HEK293 (cell line): ENCODE results near the gene SEC61A2.
A peak's percentile ranks its signal among the peaks of the same experiment; 100 is the strongest.

Experiments
- CTCF ChIA-PET: fragments of 350-600 bp; formaldehyde crosslinking; extraction: SDS; loops from one replicate; lab custom pipeline; 2021; ENCODE audit warnings: antibody characterized with exemption; lab: Yijun Ruan, JAX
- POLR2A ChIA-PET: fragments of 300-600 bp; formaldehyde crosslinking; extraction: SDS; loops from one replicate; lab custom pipeline; 2020; ENCODE audit warnings: antibody characterized with exemption, inconsistent platforms; lab: Yijun Ruan, JAX
- H3K27ac ChIP-seq: fragments of 200-500 bp; sonication (Bioruptor generic); 2 replicates; pipeline ENCODE4 v1.5.1; 2014; ENCODE audit warnings: low read depth, low read length, control low read depth, inconsistent platforms; ENCODE audit errors: extremely low read depth
- H3K36me3 ChIP-seq, 2 experiments: fragments of 200-500 bp in 1 of 2; sonication (Bioruptor generic) in 1 of 2; 1 replicate in 1 of 2; 2 replicates in 1 of 2; pipeline ENCODE4 v1.5.1; 2014 to 2017; ENCODE audit warnings: inconsistent platforms in 2 of 2, low read length in 2 of 2; ENCODE audit not compliant: control insufficient read depth in 2 of 2, insufficient read depth in 1 of 2
- H3K4me1 ChIP-seq: fragments of 200-500 bp; sonication (Bioruptor generic); 2 replicates; pipeline ENCODE4 v1.5.1; 2014; ENCODE audit warnings: mild to moderate bottlenecking, low read length, inconsistent platforms; ENCODE audit not compliant: control insufficient read depth, insufficient read depth
- H3K4me3 ChIP-seq: 2 replicates; pipeline ENCODE4 v1.5.1; 2011; ENCODE audit warnings: low read depth, mild to moderate bottlenecking, control low read depth, low read length, moderate library complexity
- H3K9me3 ChIP-seq: fragments of 200-500 bp; sonication (Bioruptor generic); 2 replicates; pipeline ENCODE4 v1.5.1; 2014; ENCODE audit warnings: low read depth, low read length, inconsistent platforms; ENCODE audit not compliant: control insufficient read depth, insufficient read depth
- GLI2 ChIP-seq: fragments of 450-650 bp; formaldehyde crosslinking; IDR thresholded peaks from 2 replicates; pipeline ENCODE4; 2017; ENCODE audit warnings: missing biosample characterization, missing genetic modification characterization, low read depth, borderline replicate concordance
- KLF16 ChIP-seq: fragments of 450-650 bp; formaldehyde crosslinking; IDR thresholded peaks from 2 replicates; pipeline ENCODE4 v1.5.1; 2017; ENCODE audit warnings: missing biosample characterization, missing genetic modification characterization
- PATZ1 ChIP-seq: fragments of 450-650 bp; formaldehyde crosslinking; IDR thresholded peaks from 2 replicates; pipeline ENCODE4 v1.5.1; 2016; ENCODE audit warnings: missing biosample characterization, missing genetic modification characterization
- SP2 ChIP-seq: fragments of 450-650 bp; formaldehyde crosslinking; IDR thresholded peaks from 2 replicates; pipeline ENCODE4 v1.5.1; 2016; ENCODE audit warnings: missing biosample characterization, missing genetic modification characterization
- SP7 ChIP-seq: fragments of 450-650 bp; formaldehyde crosslinking; IDR thresholded peaks from 2 replicates; pipeline ENCODE4 v1.5.1; 2016; ENCODE audit warnings: missing biosample characterization, missing genetic modification characterization
- ZBTB1 ChIP-seq: fragments of 450-650 bp; formaldehyde crosslinking; IDR thresholded peaks from 2 replicates; pipeline ENCODE4 v1.5.1; 2016; ENCODE audit warnings: missing biosample characterization, missing genetic modification characterization
- ZEB2 ChIP-seq: fragments of 450-650 bp; formaldehyde crosslinking; IDR thresholded peaks from 2 replicates; pipeline ENCODE4 v1.5.1; 2016; ENCODE audit warnings: missing biosample characterization, missing genetic modification characterization
- ZNF121 ChIP-seq: fragments of 450-650 bp; formaldehyde crosslinking; IDR thresholded peaks from 2 replicates; pipeline ENCODE4 v1.5.1; 2016; ENCODE audit warnings: missing biosample characterization, missing genetic modification characterization
- ZNF266 ChIP-seq: fragments of 450-650 bp; formaldehyde crosslinking; IDR thresholded peaks from 2 replicates; pipeline ENCODE4 v1.5.1; 2016; ENCODE audit warnings: missing biosample characterization, missing genetic modification characterization, low read depth
- ZNF335 ChIP-seq: fragments of 450-650 bp; formaldehyde crosslinking; conservative IDR thresholded peaks from 2 replicates; pipeline ENCODE4 v1.5.1; 2016; ENCODE audit warnings: missing biosample characterization, missing genetic modification characterization
- ZNF391 ChIP-seq: fragments of 450-650 bp; formaldehyde crosslinking; IDR thresholded peaks from 2 replicates; pipeline ENCODE4 v1.5.1; 2016; ENCODE audit warnings: low read depth, missing biosample characterization, missing genetic modification characterization, borderline replicate concordance
- ZNF416 ChIP-seq: fragments of 450-650 bp; formaldehyde crosslinking; IDR thresholded peaks from 2 replicates; pipeline ENCODE4 v1.5.1; 2016; ENCODE audit warnings: missing biosample characterization, missing genetic modification characterization
- ZNF548 ChIP-seq: fragments of 450-650 bp; formaldehyde crosslinking; IDR thresholded peaks from 2 replicates; pipeline ENCODE4 v1.5.1; 2016; ENCODE audit warnings: missing biosample characterization, missing genetic modification characterization
- ZNF600 ChIP-seq: fragments of 450-650 bp; formaldehyde crosslinking; IDR thresholded peaks from 2 replicates; pipeline ENCODE4 v1.5.1; 2016; ENCODE audit warnings: missing biosample characterization, missing genetic modification characterization
- ZNF624 ChIP-seq: fragments of 450-650 bp; formaldehyde crosslinking; IDR thresholded peaks from 2 replicates; pipeline ENCODE4 v1.5.1; 2017; ENCODE audit warnings: missing biosample characterization, missing genetic modification characterization
- ZNF629 ChIP-seq: fragments of 450-650 bp; formaldehyde crosslinking; IDR thresholded peaks from 2 replicates; pipeline ENCODE4 v1.5.1; 2017; ENCODE audit warnings: missing biosample characterization, missing genetic modification characterization
- ZNF660 ChIP-seq: fragments of 450-650 bp; IDR thresholded peaks from 2 replicates; pipeline ENCODE4 v1.5.1; 2018; ENCODE audit warnings: missing biosample characterization, mild to moderate bottlenecking, missing genetic modification characterization
- TF ChIP-seq, protein P1 (sequence below): fragments of 450-650 bp; formaldehyde crosslinking; IDR thresholded peaks from 2 replicates; pipeline ENCODE4 v1.5.1; 2016; ENCODE audit warnings: missing biosample characterization, missing genetic modification characterization
- TF ChIP-seq, protein P2 (sequence below): fragments of 450-650 bp; formaldehyde crosslinking; IDR thresholded peaks from 2 replicates; pipeline ENCODE4 v1.5.1; 2016; ENCODE audit warnings: missing biosample characterization, missing genetic modification characterization

The SEC61A2 gene

DNA sequence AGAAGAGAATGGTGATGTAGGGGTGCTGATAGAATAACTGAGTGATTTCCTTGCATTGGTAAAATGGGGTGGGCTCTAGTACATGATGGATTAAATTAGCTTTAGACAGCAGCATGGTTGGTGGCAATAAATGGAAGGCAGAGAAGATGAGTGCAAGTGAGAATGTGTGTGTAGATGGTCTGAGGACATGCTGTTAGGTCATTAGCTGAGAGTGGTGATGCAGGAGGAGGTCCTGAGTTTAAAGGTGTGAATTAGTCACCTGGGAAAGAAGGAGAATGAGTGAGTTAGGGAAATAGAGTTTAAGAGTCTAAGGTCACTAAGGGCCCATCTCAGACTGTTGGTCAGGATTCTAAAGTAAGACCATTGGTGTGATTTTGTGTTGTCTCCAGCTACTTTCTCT lies 17.9 kb upstream of the SEC61A2 start (continued):
- no peak for TF ChIP-seq ZBTB1 (tag by site-specific recombination)
- TF ChIP-seq ZNF624 = no peak
- no peak for TF ChIP-seq ZNF391 (tag by site-specific recombination)
- no peak for TF ChIP-seq PATZ1 (tag by site-specific recombination)

DNA sequence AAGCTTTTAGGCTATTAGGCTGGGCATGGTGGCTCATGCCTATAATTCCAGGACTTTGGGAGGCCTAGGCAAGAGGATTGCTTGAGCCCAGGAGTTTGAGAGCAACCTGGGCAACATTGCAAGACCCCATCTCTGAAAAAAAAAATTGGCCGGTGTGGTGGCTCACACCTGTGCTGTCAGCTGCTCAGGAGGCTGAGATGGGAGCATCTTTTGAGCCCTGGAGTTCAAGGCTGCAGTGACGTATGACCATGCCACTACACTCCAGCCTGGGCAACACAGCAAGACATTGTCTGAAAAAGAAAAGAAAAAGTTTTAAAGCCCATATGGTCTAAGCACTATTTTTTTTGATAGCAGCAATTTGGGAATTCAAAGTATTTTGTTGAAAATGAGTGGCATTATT lies 15.8 kb upstream of the SEC61A2 start:
- Histone ChIP-seq H3K4me1 (no peaks in the 10 kb centered on the region), H3K27ac (no peak overlapping the region), H3K4me3 (no peak overlapping the region), H3K9me3 (no peaks in the 10 kb centered on the region), H3K36me3 (peaks cover 46 to 68% of the 10 kb centered on the region in 2 experiments)
- ChIA-PET POLR2A (no interaction called here), CTCF (no interaction called here)
- no peak for TF ChIP-seq ZNF266 (tag by site-specific recombination)
- no peak for TF ChIP-seq ZNF629 (tag by site-specific recombination)
- TF ChIP-seq ZNF121 (tag by site-specific recombination) = peak; percentile 92
- TF ChIP-seq, protein P1, sequence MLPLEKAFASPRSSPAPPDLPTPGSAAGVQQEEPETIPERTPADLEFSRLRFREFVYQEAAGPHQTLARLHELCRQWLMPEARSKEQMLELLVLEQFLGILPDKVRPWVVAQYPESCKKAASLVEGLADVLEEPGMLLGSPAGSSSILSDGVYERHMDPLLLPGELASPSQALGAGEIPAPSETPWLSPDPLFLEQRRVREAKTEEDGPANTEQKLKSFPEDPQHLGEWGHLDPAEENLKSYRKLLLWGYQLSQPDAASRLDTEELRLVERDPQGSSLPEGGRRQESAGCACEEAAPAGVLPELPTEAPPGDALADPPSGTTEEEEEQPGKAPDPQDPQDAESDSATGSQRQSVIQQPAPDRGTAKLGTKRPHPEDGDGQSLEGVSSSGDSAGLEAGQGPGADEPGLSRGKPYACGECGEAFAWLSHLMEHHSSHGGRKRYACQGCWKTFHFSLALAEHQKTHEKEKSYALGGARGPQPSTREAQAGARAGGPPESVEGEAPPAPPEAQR (tag by site-specific recombination) = no peak

DNA sequence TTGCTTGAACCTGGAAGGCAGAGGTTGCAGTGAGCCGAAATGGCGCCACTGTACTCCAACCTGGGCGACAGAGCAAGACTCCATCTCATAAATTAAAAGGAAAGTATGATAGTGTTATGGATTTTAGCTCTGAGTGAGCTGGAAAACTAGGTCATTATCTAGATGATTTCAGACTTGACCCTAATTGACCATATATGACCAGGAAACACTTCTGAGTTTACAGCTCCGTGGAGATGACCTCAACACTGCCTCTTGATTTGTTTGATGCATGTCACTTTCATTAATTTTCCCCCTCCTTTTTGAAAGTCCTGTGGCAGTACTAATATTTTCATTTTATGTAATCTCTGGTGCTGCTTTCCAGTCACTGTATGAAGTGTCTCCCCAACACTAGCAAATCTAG lies 7.8 kb upstream of the SEC61A2 start:
- ChIA-PET CTCF (no interaction called here), POLR2A (no interaction called here)
- TF ChIP-seq ZNF600 (tag by site-specific recombination) (peak; percentile 48; the same call in 1 of the 2 replicates), ZNF548 (tag by site-specific recombination) (no peak), KLF16 (no peak), ZNF416 (no peak)
- Histone ChIP-seq H3K36me3 (peaks cover 34 to 46% of the 10 kb centered on the region in 2 experiments; a peak in 2 of 3 replicates), H3K9me3 (no peaks in the 10 kb centered on the region), H3K27ac (no peak overlapping the region), H3K4me3 (no peak overlapping the region), H3K4me1 (no peaks in the 10 kb centered on the region)

DNA sequence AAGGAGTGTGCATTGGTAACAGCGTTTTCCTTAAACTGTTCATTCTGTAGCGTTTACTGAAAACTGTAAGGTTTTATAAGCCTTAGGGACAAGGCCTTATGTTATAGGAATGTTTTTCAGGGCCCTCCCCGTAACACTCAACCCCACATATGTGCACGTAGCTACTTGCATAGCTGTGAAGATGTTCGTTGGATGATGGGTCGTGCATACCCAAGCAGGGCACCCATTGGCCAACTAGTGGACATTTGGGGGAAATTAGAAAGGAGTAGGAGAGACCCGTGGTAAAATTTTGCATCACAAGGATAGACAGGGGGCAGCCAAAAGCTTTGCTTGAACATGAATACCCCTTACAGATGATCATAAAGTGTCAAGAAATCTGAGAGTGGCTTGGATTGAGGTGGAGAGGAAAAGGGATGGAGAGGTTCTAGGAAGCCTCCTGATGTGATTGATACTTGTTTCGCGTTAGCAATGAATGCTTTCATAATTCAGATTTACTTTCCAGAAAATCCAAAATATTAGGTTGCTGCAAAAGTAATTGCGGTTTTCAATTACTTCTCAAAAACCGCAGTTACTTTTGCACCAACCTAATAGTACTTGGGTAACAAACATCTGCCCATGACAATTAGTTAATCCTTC lies 878 bp downstream of the SEC61A2 start:
- 0 out of 2 replicates have a peak, but pooled peaks have one; percentile 28 for TF ChIP-seq ZEB2
- TF ChIP-seq GLI2 = no peak
- TF ChIP-seq, protein P2, sequence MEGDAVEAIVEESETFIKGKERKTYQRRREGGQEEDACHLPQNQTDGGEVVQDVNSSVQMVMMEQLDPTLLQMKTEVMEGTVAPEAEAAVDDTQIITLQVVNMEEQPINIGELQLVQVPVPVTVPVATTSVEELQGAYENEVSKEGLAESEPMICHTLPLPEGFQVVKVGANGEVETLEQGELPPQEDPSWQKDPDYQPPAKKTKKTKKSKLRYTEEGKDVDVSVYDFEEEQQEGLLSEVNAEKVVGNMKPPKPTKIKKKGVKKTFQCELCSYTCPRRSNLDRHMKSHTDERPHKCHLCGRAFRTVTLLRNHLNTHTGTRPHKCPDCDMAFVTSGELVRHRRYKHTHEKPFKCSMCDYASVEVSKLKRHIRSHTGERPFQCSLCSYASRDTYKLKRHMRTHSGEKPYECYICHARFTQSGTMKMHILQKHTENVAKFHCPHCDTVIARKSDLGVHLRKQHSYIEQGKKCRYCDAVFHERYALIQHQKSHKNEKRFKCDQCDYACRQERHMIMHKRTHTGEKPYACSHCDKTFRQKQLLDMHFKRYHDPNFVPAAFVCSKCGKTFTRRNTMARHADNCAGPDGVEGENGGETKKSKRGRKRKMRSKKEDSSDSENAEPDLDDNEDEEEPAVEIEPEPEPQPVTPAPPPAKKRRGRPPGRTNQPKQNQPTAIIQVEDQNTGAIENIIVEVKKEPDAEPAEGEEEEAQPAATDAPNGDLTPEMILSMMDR (tag by site-specific recombination) = peak; percentile 70
- TF ChIP-seq SP2 (tag by site-specific recombination) = 0 out of 2 replicates have a peak, but pooled peaks have one; percentile 12
- peak; percentile 23; the same call in 1 of the 2 replicates for TF ChIP-seq ZNF660 (tag by site-specific recombination)
- peak; percentile 77; the same call in 1 of the 2 replicates for TF ChIP-seq ZNF335
- no peak for TF ChIP-seq SP7 (tag by site-specific recombination)
- H3K4me1 ChIP-seq = no peaks in the 10 kb centered on the region
- ChIA-PET POLR2A (interaction anchor here (0.6 to 0.8 kb wide), 2 partner anchors 65 to 87 kb away, joined by 3 to 4 read pairs; partner anchors contain the start of genes CDC123, NUDT5 and UPF2), CTCF (interaction anchor here (0.6 to 1.2 kb wide), 7 partner anchors 10 to 187 kb away, joined by 3 to 5 read pairs (median 3); no protein-coding TSS in a partner anchor)
- H3K4me3 ChIP-seq = peak overlapping the region; percentile 99
- H3K36me3 ChIP-seq = peaks cover 19 to 25% of the 10 kb centered on the region in 2 experiments
- no peaks in the 10 kb centered on the region for H3K9me3 ChIP-seq
- no peak overlapping the region for H3K27ac ChIP-seq
